Measurements from ENCODE around the gene ATG7. TPM values are rescaled to one million over a fixed set of nuclear protein-coding genes. Genes with fewer than 3 reads are reported as not detected.

ATG7 gene
- total RNA-seq, 1 donor from 2014 or later = 23.0 TPM

GRCh38 chr3:11529281-11529680 lies 257.1 kb downstream of the ATG7 start:
- H3K4me3 Mint-ChIP-seq (ENCODE audit: unreplicated experiment) = no peak overlapping the region
- peaks cover 3% of the 10 kb centered on the region for H3K27me3 Mint-ChIP-seq (ENCODE audit: unreplicated experiment)
- H3K27ac Mint-ChIP-seq (ENCODE audit: unreplicated experiment) = no peak overlapping the region
- peaks cover 1% of the 10 kb centered on the region for H3K9me3 Mint-ChIP-seq (ENCODE audit: unreplicated experiment)
- TF ChIP-seq CTCF (IDR thresholded peaks at IDR 0.05; ENCODE audit: partially characterized antibody, unreplicated experiment) = no peak
- peaks cover 6% of the 10 kb centered on the region for H3K4me1 Mint-ChIP-seq (ENCODE audit: low read depth, unreplicated experiment)
- no peak for DNase-seq
- H3K36me3 Mint-ChIP-seq (ENCODE audit: unreplicated experiment) = peaks cover 6% of the 10 kb centered on the region

GRCh38 chr3:11530153-11530721 lies 258.0 kb downstream of the ATG7 start:
- DNase-seq = no peak
- Mint-ChIP-seq H3K4me1 (ENCODE audit: low read depth, unreplicated experiment) (peaks cover 8% of the 10 kb centered on the region), H3K36me3 (ENCODE audit: unreplicated experiment) (peaks cover 6% of the 10 kb centered on the region), H3K4me3 (ENCODE audit: unreplicated experiment) (no peak overlapping the region), H3K9me3 (ENCODE audit: unreplicated experiment) (peaks cover 1% of the 10 kb centered on the region), H3K27ac (ENCODE audit: unreplicated experiment) (no peak overlapping the region), H3K27me3 (ENCODE audit: unreplicated experiment) (peaks cover 3% of the 10 kb centered on the region)
- TF ChIP-seq CTCF (IDR thresholded peaks at IDR 0.05; ENCODE audit: partially characterized antibody, unreplicated experiment) = no peak

- H3K27me3 Mint-ChIP-seq (ENCODE audit: unreplicated experiment) = peaks cover 5% of the 10 kb centered on the region
- TF ChIP-seq CTCF (IDR thresholded peaks at IDR 0.05; ENCODE audit: partially characterized antibody, unreplicated experiment) = no peak
- H3K27ac Mint-ChIP-seq (ENCODE audit: unreplicated experiment) = no peak overlapping the region
- H3K4me1 Mint-ChIP-seq (ENCODE audit: low read depth, unreplicated experiment) = peaks cover 8% of the 10 kb centered on the region
- no peak overlapping the region for H3K4me3 Mint-ChIP-seq (ENCODE audit: unreplicated experiment)
- DNase-seq = no peak
- H3K9me3 Mint-ChIP-seq (ENCODE audit: unreplicated experiment) = peaks cover 4% of the 10 kb centered on the region
- peaks cover 11% of the 10 kb centered on the region for H3K36me3 Mint-ChIP-seq (ENCODE audit: unreplicated experiment)
Measured at GRCh38 chr3:11532931-11533391, 260.8 kb downstream of the ATG7 start.

- Mint-ChIP-seq H3K9me3 (ENCODE audit: unreplicated experiment) (peaks cover 4% of the 10 kb centered on the region), H3K27me3 (ENCODE audit: unreplicated experiment) (peaks cover 2% of the 10 kb centered on the region), H3K4me3 (ENCODE audit: unreplicated experiment) (no peak overlapping the region), H3K4me1 (ENCODE audit: low read depth, unreplicated experiment) (peaks cover 8% of the 10 kb centered on the region), H3K27ac (ENCODE audit: unreplicated experiment) (no peak overlapping the region), H3K36me3 (ENCODE audit: unreplicated experiment) (peaks cover 7% of the 10 kb centered on the region)
- no peak for TF ChIP-seq CTCF (IDR thresholded peaks at IDR 0.05; ENCODE audit: partially characterized antibody, unreplicated experiment)
- no peak for DNase-seq
Measured at GRCh38 chr3:11534011-11534792, 262.0 kb downstream of the ATG7 start.

- H3K4me1 Mint-ChIP-seq (ENCODE audit: low read depth, unreplicated experiment) = peaks cover 8% of the 10 kb centered on the region
- peaks cover 2% of the 10 kb centered on the region for H3K27me3 Mint-ChIP-seq (ENCODE audit: unreplicated experiment)
- H3K4me3 Mint-ChIP-seq (ENCODE audit: unreplicated experiment) = no peak overlapping the region
- H3K27ac Mint-ChIP-seq (ENCODE audit: unreplicated experiment) = no peak overlapping the region
- DNase-seq = no peak
- no peak for TF ChIP-seq CTCF (IDR thresholded peaks at IDR 0.05; ENCODE audit: partially characterized antibody, unreplicated experiment)
- H3K9me3 Mint-ChIP-seq (ENCODE audit: unreplicated experiment) = peaks cover 4% of the 10 kb centered on the region
- H3K36me3 Mint-ChIP-seq (ENCODE audit: unreplicated experiment) = peaks cover 7% of the 10 kb centered on the region
Measured at GRCh38 chr3:11534793-11535101, 262.6 kb downstream of the ATG7 start.
